Measurements from ENCODE around the gene LMNA.

The LMNA gene

DNA sequence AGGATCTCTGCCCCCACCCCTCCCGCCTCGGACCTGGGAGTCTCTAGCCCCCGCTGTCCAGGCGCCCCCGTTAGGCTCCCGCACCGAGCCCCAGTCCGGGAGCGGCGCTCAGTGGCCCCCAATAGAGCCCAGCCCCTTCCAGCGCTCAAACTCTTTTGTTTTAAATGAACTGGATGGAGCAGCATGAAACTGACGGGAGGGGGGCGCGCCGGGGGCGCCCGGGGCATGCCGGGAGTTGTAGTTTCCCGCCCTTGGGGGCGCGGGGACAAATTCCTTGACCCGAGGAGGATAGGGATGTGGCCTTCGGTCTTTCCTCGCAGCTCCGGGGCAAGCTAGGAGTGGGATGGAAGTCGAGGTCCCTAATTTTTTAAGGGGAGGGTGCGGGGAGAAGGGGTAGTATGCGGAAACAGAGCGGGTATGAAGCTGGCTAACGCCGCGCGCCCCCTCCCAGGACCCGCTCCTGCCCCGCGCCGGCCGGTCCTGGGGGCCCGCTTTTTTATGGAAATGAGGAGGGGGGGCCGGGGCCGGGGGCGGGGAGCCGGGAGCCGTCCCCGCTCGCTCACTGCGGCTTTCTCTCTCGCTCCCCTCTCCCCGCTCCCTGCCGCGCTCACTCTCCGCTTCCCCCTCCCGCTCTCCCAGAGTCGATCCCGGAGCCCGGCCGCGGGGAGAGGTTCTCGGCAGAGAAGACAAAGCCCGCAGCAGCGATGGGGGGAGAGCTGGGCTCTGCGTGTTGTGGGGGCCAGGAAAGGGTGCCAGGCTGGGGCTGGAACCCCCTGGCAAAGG is 32.0 kb upstream of the LMNA start, which contains the start of gene MEX3A:
Gene MEX3A, minus strand, starts transcription at position 157 of the 783 bp plus-strand sequence. CDS start 467 bp downstream, outside the sequence.
- DNase-seq = peak; percentile 65

DNA sequence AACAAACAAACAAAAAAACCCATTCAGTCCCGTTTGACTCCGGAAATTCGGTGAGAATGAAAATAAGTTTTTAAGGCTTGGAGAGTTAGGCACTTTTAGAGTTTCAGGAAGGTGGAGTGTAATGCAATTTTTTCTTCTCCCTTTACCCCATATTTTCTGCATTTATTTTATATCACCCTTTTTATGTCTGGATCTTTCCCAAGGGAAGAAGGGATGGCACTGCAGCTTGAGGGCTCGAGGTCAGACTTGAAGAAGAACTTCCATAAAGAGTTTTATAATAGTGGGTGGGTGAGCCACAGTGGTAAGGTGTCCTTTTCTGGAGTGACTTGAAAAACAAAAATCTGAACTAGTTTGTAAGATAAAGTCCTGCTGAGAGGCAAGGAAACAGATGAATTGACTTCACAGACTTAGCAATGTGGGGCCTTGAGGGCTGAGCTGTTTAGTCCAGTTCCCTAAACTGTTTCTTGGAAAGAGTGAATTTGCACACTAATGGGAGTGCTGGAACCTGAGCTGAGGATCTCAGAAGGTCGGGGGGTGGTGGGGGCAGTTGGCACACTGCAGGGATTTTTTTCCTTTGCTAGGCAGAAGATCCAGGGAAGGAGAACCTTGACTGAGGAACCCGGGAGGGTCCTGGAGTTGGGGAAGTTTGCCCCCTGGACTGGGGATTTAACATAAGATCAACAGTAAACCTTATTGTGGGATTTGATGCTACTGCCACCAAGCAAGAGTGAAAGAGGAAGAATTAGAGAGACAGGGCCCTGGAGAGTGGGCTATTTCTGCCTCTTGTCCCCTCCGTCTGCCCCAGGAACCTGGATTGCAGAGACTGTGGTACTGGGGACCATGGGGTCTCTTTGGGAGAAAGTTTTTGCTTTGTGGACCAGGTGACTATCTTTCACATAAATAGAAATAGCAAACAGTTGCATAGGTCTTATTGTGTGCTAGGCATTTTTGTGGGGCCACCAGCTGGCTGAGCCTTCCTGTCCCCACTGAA is 30.4 kb upstream of the LMNA start:
- no peak for DNase-seq

DNA sequence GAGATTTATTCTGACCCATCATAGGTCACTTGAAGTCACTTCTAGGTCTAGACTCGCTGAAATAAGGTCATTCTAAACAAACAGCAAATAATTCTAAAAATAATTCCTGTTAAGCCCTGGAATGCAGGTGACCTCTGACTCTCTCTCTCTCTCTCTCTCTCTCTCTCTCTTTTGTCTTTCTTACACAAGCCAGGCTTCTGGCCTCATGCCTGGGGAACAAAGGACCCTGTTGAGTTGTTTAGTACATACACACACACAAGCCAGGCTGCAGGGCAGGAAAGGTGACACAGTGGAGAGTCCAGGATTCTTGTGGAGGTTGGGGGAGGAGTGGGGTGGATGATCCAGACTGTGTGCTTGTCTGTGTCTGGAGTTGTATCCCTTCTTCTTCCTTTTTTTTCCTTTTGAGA is 28.3 kb upstream of the LMNA start:
- no peak for DNase-seq

DNA sequence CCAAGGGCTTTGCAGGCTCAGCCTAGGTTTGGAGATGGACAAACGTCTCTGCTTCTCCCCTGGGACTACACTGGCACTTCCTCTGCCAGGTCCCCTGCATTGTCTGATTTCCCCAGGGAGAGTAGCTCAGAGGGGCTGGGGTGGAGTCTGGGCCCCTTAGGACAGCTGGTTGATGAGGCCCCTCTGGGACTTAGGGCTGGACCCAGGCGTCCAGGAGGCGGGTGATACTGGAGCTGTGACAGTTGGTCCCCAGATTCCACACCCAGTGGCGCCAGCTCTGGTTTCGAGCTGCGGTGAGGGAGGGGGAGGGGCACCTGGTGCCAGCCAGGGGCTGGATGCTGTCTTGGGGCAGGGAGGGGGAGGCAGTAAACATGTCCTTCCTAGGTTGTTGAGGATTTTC is 24.8 kb upstream of the LMNA start:
- DNase-seq = no peak

DNA sequence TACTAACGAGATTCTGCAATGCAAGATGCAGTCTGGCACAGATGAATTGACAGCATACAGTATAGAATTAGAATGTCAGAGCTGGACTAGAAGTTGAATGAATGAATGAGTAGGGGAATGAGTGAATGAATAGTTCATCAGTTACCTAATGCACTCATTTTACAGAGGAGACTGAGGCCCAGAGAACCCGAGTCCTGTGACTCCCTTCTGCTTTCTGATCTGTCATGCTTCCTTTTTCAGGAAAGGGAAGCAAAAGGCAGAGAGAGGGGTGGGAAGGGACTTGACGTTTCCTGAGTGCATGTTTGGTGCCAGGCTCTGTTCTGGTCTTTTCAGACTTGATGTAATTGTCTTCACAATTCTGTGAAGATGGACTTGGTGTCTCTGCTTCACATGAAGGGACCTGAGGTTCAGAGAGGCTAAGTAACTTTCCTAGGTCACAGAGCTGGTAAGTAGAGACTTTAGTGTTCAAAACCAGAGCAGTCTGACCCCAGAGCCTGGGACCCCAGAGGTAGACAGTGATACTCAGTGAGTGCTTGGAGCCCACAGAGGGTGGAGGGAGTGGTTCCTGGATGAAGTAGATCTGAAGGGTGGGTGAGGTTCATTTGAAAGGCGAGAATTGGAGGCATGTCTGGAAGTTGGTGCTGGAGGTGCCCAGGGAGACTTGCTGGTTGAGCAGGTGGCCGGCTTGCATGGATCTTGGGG is 24.2 kb upstream of the LMNA start:
- DNase-seq = no peak

DNA sequence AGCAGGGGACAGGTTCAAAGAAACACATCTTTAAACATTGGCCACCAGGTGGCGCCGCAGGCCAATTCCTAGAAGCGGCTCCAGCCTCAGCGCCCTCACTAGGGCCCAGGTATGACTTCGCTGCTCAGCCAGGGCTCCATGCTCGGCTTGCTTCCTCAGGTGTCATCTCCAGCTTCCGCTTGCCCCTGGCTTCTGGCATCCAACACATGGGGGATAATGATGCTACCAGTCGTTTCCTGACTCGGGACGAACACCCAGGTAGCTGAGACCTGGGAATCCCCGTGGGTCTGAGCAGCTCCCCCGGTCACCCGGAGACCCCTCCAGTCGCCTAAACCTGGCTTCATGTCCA is 23.7 kb upstream of the LMNA start:
- DNase-seq = peak; percentile 90

DNA sequence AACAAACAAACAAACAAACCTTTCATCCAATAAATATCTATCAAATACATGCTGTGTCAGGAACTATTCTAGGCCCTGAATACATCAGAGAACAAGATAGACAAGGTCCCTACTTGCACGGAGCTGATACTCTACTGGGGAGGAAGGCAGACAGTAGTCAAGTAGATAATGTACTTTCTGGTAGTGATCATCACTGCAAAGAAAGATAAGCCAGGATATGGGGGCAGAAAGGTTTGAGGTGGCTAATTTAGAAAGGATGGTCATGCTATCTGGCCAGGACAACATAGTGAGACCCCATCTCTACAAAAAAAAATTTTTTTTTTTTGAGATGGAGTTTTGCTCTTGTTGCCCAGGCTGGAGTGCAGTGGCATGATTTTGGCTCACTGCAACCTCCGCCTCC is 22.9 kb upstream of the LMNA start:
- DNase-seq = no peak

DNA sequence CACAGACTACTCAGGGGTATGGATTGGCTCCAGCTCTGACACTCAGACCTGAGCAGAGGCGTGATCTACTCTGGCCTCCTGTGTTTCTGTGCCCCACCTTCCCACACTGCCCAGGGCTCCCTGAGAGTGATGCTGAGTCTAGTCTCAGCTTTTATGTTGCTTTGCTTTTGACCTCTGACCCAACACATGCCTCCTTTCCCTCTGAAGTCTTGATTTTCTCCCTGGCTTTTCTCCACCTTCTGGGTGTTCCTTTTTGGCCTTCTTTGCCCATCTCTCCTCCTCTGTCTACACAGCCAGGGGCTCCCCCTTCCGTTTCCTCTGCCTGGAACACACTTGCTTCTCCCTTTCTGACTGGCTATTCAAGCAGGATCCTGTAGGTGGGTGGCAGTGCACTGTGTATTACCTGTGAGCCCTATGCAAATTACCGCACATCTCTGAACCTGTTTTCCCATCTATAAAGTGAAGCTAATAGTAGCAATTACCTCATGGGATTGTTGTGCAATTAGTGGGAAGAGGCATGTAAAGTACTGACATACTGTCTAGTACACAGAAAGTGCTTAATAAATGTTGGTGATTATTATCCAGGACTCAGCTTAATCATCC is 18.5 kb upstream of the LMNA start:
- no peak for DNase-seq

DNA sequence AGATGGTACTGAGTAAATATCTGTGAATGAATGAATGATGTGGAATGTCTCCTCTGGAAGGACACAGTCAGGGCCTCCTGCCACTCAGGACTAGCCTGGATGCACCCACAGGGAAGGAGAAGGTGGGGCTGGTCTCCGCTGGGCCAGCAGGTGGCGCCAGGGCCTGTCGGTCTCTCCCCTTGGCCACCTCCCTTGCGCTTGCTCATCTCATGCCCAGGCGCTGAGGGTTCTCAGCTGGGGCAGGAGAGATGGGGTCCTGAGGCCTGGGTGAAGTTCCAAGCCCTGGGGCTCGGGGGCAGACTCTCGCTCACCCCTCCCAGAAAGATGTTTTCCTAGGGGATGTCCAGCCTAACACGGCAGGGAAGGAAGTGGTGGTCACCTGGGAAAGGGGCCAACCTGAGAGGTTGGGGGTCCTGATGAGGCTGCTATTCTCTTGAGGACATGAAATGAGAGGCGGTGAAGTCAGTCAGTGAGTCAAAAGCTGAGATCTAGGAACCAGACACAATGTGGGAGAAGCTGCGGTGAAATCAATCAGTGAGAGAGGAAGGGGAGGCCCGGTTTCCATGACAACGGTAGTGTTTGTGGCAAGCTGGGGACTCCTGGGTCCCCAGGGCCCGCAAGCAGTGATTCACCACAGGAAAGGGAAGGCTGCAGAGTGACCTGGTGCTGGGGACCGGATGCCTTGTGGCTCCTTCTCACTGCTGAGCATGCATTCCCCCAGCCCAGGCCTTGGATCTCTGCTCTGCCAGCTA is 17.7 kb upstream of the LMNA start:
- peak; percentile 93 for DNase-seq

DNA sequence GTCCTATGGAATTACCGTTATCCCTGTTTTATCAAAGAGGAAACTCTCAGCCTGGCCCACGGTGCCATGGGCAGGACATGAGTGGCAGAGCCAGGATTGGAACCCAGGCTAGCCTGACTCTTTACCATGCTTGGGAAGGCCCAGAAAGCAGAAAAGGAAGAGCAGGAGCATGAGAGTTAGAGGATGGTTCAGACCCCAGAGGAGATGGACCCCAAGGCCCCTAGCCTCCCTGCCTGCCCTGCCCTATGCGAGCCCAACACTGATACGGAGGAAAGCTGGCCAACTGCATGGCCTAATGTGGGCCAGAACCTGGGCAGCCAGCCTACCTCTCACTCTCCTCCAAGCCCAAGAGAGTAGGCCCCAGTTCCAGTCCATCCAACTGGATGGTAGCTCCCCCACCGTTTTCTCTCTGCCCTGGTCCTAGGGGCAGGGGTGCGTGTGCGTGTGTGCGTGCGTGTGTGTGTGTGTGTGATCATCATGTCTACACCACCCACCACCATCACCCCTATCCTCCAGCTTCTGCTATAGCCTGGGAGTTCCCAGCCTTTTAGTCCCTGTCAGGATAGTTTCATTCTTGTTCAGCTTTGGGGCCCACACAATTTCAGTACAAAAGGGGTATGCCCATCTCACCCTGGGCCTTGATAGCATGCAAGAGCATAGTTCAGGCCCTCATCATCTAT is 16.9 kb upstream of the LMNA start:
- DNase-seq = no peak

DNA sequence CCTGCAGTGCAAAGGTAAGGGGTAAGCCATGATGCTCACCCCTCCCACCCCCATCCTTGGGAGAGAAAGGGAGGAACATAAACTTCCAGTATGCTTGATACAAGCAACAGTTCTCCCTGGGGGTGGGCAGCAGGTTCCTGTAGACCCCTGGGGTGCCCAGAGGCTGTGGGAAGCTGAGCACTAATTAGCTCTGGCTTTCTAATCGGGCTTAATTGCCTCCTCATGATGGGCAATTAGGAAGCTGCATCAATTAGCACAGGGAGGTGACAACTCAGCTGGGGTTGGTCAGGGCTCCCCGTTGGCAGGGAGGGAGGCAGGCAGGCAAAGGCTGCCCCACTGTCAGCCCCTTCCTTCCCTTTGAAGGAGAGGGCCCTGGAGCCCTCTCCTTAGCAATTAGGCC is 15.7 kb upstream of the LMNA start:
- no peak for DNase-seq

DNA sequence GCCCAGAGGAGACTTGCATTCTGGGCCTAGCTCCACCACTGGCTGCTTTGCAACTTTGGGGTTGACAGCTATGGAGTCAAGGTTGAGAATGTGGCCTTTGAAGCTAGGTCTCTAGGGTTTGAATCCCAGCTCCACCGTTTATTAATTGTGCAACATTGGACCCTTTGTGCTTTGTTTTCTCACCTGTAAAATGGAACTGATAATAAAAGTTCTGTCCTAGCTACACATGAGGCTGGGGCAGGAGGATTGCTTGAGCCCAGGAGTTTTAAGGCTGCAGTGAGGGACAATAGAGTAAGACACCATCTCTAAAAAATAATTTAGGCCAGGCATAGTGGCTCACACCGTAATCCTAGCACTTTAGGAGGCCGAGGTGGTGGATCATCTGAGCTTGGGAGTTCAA is 15.2 kb upstream of the LMNA start:
- no peak for DNase-seq

DNA sequence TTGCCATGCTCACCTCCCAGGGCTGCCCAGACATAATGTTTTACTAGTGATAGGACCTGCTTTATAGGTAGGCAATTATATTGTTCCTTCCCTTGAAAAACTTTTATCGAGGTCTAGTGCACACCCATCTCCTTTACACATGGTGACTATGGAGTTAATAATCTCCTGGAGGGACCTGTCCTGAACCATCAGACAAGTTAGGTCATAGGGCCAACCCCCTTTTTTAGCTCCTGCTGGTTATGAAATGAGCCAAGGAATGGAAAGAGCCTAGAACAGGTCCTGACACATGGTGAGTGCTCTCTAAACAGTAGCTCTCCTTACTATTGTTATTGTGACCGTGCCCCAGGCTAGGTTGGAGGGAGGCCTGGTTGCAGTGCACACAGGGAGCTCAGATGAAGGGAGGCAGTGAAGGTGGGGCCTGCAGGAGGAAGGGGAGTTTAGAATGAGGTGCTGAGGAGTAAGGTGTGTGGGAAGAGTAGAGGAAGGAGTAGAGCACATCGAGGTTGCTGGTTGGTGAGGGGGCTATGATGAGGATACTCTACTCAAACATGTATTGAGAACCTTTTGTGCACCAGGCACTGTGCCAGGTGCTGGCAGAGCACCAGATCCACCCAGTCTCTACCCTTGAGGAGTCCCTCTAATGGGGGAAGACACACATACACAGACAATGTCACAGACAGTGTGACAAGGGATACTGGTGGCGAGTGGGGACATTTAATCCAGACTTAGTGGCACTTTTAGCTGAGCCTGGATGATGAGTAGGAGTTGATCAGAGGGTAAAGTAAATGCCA is 14.1 kb upstream of the LMNA start:
- DNase-seq = no peak

DNA sequence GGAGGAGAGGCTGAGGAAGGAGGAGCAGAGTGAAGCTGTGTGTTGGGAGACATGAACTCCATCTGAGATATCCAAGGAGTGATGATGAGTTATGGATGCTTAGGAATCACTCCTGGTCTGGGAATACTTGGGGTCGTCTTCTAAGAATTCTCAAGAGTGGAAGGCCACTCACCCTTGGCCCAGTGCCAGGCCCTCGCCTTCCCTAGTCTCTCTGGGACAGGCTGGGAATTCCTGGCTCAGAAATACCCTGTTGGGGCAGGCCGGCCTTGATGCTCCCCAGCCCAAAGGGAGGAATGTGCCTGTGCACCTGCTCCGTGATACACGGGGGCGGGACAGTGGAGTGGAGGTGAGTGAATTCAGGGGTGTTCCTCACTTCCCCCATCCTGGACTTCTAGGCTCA is 12.6 kb upstream of the LMNA start:
- no peak for DNase-seq

DNA sequence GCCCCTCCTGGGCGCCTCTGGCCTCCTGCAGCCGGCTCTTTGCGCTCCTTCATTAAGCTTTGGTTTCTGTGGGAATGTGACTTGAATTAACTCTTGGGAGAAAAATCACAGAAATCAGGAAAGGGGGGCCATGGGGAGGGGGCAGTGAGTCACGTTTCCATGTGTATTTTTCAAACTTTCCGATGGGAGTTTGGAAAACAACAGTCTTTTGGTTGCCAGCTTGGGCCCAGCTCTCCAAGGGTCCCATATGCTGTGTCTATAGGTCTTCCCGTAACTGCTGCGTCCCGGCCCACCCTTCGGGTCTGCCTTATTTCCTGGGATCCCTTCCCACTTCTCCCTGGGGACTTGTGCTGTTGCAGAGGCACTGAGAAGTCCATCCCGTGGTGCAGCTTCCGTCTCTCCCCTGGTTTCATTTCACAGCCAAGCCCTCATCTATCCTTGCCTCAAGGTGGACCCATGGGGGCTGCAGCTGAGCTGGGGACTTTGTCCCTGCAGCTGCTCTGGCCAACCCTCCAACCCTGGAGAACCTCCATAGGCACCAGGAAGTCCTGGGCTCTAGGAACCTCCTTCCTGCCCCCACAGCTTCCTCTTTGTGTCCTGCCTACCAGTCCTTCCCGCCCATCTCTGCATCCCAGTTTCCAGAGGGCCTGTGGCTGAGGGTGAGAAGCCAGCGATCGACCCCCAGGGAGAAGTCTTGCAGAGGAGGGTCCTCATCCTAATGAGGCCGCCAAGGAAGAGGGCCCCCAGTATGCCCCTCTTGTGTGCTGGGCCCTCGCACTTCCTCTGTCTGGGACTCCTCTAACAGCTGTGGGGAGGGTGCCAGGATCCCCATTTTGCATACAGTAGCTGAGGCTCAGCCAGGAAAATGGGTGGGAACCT is 11.6 kb upstream of the LMNA start:
- no peak for DNase-seq

DNA sequence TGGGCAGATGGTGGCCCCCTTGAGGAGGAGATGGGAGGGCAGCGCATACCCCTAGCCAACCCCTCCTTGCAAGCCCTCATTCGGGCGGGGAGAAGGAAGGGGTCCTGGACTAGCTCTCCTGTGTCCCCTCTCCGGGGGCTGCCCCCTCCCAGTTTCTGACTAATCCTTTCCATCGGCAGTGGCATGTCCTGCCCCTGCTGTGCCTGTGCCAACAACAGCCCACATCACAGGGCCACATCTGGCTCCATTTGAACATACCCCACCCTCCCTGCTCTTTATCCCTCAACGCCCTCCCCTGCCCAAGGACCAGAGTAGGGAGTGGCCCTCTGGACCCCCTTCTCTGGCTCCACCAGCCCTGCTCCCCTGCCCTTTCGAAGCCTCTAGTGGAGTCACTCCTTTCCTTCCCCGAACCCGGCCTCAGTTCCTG is 11.0 kb upstream of the LMNA start:
- DNase-seq = peak; percentile 46

DNA sequence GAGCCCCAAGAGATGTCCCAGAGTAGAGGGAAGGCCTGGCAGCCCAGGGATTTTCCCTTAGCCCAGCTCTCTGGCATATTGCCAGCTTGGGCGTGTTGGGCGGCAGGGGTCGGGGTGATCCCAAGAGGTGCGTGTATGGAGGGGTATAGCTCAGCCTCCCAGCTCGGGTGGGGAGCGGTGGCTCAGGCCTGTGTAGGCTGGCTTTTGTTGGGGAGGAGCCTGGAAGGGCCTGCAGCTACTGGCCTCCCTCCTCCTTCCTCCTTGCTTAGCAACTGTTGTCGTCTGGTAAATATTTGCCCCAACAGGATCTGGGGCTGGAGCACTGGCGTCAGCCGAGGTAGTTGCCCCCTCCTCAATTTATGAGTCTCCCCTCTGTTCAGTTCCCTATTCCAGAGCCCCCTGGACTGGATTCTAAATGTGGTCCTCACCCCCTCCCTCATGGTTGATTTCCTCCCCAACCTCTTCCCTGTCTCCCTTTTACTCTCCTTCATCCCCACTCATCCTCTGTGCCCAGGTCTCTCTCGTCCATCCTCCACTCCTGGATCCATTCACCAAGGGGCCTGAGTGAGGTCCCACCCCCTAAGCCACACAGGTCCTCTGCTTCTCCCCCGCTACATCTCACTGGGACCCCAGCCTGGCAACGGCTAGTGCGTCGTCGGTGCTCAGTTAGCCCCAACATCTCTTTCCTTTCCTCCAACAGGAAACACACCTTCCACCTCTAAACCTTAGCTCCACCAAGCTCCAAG is 10.3 kb upstream of the LMNA start:
- peak; percentile 89 for DNase-seq
